Keratinocyte (primary cell): ENCODE data around the gene ACTN1. TPM values are rescaled to one million over a fixed set of nuclear protein-coding genes. Genes with fewer than 3 reads are reported as not detected.
A peak's percentile ranks its signal among the peaks of the same experiment; 100 is the strongest.

Source experiments
- DNase-seq: peaks from one replicate; pipeline ENCODE4 v3.0.0-alpha.2; 2011; ENCODE audit warnings: low read depth, missing footprints, low spot score
- FAIRE-seq: peaks from 2 replicates; lab custom pipeline; 2011; peaks lifted over from hg19 to GRCh38; lab: Jason Lieb, UNC
- H2AFZ ChIP-seq: 2 replicates; pipeline ENCODE4 v1.6.0; 2012; ENCODE audit warnings: low read length, control low read depth, inconsistent platforms; ENCODE audit not compliant: control insufficient read depth
- H3K27ac ChIP-seq: 2 replicates; pipeline ENCODE4 v1.5.1; 2011; ENCODE audit warnings: low read length; ENCODE audit not compliant: control insufficient read depth, insufficient read depth
- H3K27me3 ChIP-seq: 3 replicates; pipeline ENCODE4 v1.6.0; 2011; ENCODE audit warnings: low read length; ENCODE audit not compliant: control insufficient read depth, insufficient read depth; ENCODE audit errors: extremely low read depth
- H3K36me3 ChIP-seq, 2 experiments: 2 replicates in 1 of 2; 3 replicates in 1 of 2; pipeline ENCODE4 v1.5.1; 2011; ENCODE audit warnings: low read length in 2 of 2, mild to moderate bottlenecking in 1 of 2; ENCODE audit not compliant: control insufficient read depth in 2 of 2, insufficient read depth in 2 of 2; ENCODE audit errors: extremely low read depth in 1 of 2
- H3K4me1 ChIP-seq: 3 replicates; pipeline ENCODE4 v1.5.1; 2011; ENCODE audit warnings: low read length; ENCODE audit not compliant: control insufficient read depth, insufficient read depth; ENCODE audit errors: extremely low read depth
- H3K4me2 ChIP-seq: 3 replicates; pipeline ENCODE4 v1.6.0; 2011; ENCODE audit warnings: low read depth, low read length; ENCODE audit not compliant: control insufficient read depth, insufficient read depth; ENCODE audit errors: extremely low read depth
- H3K4me3 ChIP-seq, 3 experiments: fragments of 200-600 bp in 1 of 3; sonication (generic) in 1 of 3; 2 replicates in 2 of 3; 3 replicates in 1 of 3; pipeline ENCODE4 v1.5.1; 2011 to 2016; ENCODE audit warnings: low read length in 3 of 3, mild to moderate bottlenecking in 3 of 3, control low read depth in 2 of 3, inconsistent platforms in 1 of 3, low read depth in 1 of 3, mixed read lengths in 1 of 3, mixed run types in 1 of 3, moderate library complexity in 1 of 3; ENCODE audit not compliant: control insufficient read depth in 2 of 3, insufficient read depth in 2 of 3; ENCODE audit errors: extremely low read depth in 1 of 3
- H3K79me2 ChIP-seq: 2 replicates; pipeline ENCODE4 v1.6.0; 2012; ENCODE audit warnings: low read length; ENCODE audit not compliant: control insufficient read depth, insufficient read depth
- H3K9ac ChIP-seq: 3 replicates; pipeline ENCODE4 v1.6.0; 2011; ENCODE audit warnings: low read length; ENCODE audit not compliant: control insufficient read depth, insufficient read depth; ENCODE audit errors: extremely low read depth
- H3K9me1 ChIP-seq: 3 replicates; pipeline ENCODE4 v1.6.0; 2011; ENCODE audit warnings: low read length; ENCODE audit not compliant: control insufficient read depth, insufficient read depth; ENCODE audit errors: extremely low read depth
- H3K9me3 ChIP-seq: 2 replicates; pipeline ENCODE4 v1.5.1; 2012; ENCODE audit warnings: low read depth, low read length; ENCODE audit not compliant: control insufficient read depth
- H4K20me1 ChIP-seq: 3 replicates; pipeline ENCODE4 v1.6.0; 2011; ENCODE audit warnings: low read length; ENCODE audit not compliant: control insufficient read depth, insufficient read depth; ENCODE audit errors: extremely low read depth
- CTCF ChIP-seq, 3 experiments: IDR thresholded peaks in 1 of 3; conservative IDR thresholded peaks in 1 of 3; optimal IDR thresholded peaks in 1 of 3; 2 replicates in 2 of 3; 3 replicates in 1 of 3; pipeline versions ENCODE3 to v1.5.1; 2011; ENCODE audit warnings: low read length in 3 of 3, mild to moderate bottlenecking in 3 of 3, moderate library complexity in 2 of 3, control low read depth in 1 of 3, inconsistent platforms in 1 of 3; ENCODE audit not compliant: insufficient read depth in 2 of 3; ENCODE audit errors: extremely low read depth in 1 of 3
- EZH2 ChIP-seq: IDR thresholded peaks from one replicate; pipeline ENCODE4 v1.6.1; 2012; ENCODE audit warnings: inconsistent platforms, mild to moderate bottlenecking, low read length, moderate library complexity
- dilution Hi-C: fragments of 300-500 bp; cut with MboI; formaldehyde crosslinking; loops from one replicate; pipeline ENCODE4 v1.7.0; 2020; ENCODE audit warnings: low sequenced_read_pairs; ENCODE audit not compliant: extremely low pct_ligation_motif_present
- polyA plus RNA-seq, 5 experiments: library from polyadenylated mRNA; depleted of rRNA in 3 of 5; stranded (reverse) in 3 of 5; stranded (forward) in 1 of 5; unstranded in 1 of 5; fragments of >200 nt; gene quantifications; 1 replicate in 1 of 5; 2 replicates in 3 of 5; 3 replicates in 1 of 5; pipeline versions ENCODE4 v1.2.1 to v1.2.3, GENCODE V29; 2011 to 2012; ENCODE audit warnings: missing spikeins in 2 of 5, low read depth in 1 of 5, low replicate concordance in 1 of 5

ACTN1 gene
- polyA plus RNA-seq, 1 donor (not counting 4 experiments of a cell fraction or from before 2014, with no cell fraction given): 558 TPM

DNA sequence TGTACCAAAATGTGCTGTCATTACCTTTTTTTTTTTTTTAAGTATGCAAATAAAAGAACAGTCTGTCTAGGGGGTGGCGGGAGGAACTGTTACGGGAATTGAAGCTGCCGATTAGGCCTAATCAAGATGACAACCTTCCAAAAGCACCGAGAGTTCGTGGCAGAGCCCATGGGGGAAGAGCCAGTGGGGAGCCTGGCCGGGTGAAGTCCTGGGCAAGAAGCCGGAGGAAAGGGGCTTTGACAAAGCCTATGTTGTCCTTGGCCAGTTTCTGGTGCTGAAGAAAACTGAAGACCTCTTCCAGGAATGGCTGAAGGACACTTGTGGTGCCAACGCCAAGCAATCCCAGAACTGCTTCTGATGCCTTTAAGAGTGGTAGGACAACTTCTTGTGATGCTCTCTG lies 42.6 kb downstream of the ACTN1 start:
- FAIRE-seq (no peak), DNase-seq (no peak)
- H3K4me1 ChIP-seq: peaks cover 82% of the 10 kb centered on the region
- no peaks in the 10 kb centered on the region for H3K27me3 ChIP-seq
- peaks cover 62% of the 10 kb centered on the region for H4K20me1 ChIP-seq
- H2AFZ ChIP-seq: no peak overlapping the region
- H3K4me3 ChIP-seq: no peak overlapping the region
- H3K9ac ChIP-seq: no peak overlapping the region
- peaks cover 9 to 45% of the 10 kb centered on the region in 2 experiments for H3K36me3 ChIP-seq
- peak overlapping the region; percentile 3 for H3K4me2 ChIP-seq
- peaks cover 35% of the 10 kb centered on the region for H3K9me1 ChIP-seq
- dilution Hi-C loops: no loop called here
- peak overlapping the region; percentile 28 for H3K27ac ChIP-seq
- no peaks in the 10 kb centered on the region for H3K9me3 ChIP-seq
- TF ChIP-seq EZH2 (no peak), CTCF (optimal IDR thresholded peaks at IDR 0.05 in 1 of 3, IDR thresholded peaks at IDR 0.05 in 1 of 3, conservative IDR thresholded peaks at IDR 0.05 in 1 of 3; ENCODE audit: extremely low read depth in 1 of 3, insufficient read depth in 2 of 3, low read length in 3 of 3) (no peak)
- H3K79me2 ChIP-seq: peaks cover 100% of the 10 kb centered on the region

DNA sequence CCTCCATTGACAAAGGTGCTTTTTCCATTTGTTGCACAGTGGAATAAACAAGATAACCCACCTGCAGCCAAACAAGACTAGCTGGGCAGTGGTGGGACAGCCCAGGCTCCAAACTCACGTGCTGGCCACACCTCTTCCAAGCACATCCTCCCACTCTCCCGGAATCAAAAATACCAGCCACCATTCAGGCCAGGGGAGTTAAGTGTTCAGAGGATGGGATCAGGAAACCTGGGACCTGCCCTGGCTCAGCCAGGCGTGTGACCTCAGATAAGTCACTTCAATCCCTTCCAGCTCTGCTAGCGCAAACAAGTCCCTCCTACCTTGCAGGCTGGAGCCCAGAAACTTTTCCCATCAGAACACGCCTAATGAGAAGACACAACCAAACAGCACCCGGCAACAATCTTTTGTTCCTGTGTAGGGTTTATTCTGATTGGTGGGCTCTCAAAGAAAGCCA lies 43.3 kb downstream of the ACTN1 start:
- dilution Hi-C loops: no loop called here
- Histone ChIP-seq H2AFZ (no peak overlapping the region), H3K79me2 (peaks cover 100% of the 10 kb centered on the region), H3K27me3 (no peaks in the 10 kb centered on the region), H3K4me1 (peaks cover 75% of the 10 kb centered on the region), H3K36me3 (peaks cover 11 to 49% of the 10 kb centered on the region in 2 experiments), H3K9me3 (no peaks in the 10 kb centered on the region), H3K9ac (peak overlapping the region; percentile 8), H3K9me1 (peaks cover 35% of the 10 kb centered on the region), H3K27ac (peak overlapping the region; percentile 28), H3K4me3 (no peak overlapping the region), H3K4me2 (peak overlapping the region; percentile 3), H4K20me1 (peaks cover 69% of the 10 kb centered on the region)
- TF ChIP-seq EZH2: no peak
- no peak for TF ChIP-seq CTCF (optimal IDR thresholded peaks at IDR 0.05 in 1 of 3, IDR thresholded peaks at IDR 0.05 in 1 of 3, conservative IDR thresholded peaks at IDR 0.05 in 1 of 3; ENCODE audit: extremely low read depth in 1 of 3, insufficient read depth in 2 of 3, low read length in 3 of 3)
- DNase-seq: no peak
- FAIRE-seq: peak; percentile 13
